HG02885 (cell line): ENCODE results near the gene STX11.
"Not testable (repeated sequence)": the region's sequence is repeated elsewhere in the genome, so short reads cannot be mapped to it uniquely, and the experiment has no call there.

Experiments used
- ATAC-seq: cut with Tn5 transposase; IDR thresholded peaks from one replicate; pipeline ENCODE4 v1.9.1; 2021; ENCODE audit warnings: mild to moderate bottlenecking; ENCODE audit not compliant: unreplicated experiment, poor library complexity

The STX11 gene

GRCh38 chr6:144170044-144170443, 19.7 kb downstream of the STX11 start:
- ATAC-seq = no peak

GRCh38 chr6:144171406-144171805, 21.1 kb downstream of the STX11 start:
- ATAC-seq = no peak

DNA sequence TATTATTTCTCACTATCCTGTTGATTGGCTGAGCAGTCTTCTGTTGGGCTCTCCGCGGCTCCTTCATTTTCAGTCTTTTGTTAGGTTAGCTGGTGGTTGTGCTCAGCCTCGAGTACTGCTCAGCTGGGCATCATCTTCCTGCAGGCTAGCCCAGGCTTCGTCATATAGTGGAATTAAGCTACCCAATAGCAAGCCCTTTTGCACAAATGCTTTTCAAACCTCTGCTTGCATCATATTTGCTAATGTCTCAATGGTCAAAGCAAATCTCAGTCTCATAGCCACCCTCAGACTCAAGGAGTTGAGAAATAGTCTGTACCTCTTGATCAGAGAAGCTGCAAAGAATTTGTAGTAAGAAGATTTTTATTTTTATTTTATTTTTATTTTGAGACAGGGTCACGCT, 23.7 kb downstream of the STX11 start:
- ATAC-seq = no peak

DNA sequence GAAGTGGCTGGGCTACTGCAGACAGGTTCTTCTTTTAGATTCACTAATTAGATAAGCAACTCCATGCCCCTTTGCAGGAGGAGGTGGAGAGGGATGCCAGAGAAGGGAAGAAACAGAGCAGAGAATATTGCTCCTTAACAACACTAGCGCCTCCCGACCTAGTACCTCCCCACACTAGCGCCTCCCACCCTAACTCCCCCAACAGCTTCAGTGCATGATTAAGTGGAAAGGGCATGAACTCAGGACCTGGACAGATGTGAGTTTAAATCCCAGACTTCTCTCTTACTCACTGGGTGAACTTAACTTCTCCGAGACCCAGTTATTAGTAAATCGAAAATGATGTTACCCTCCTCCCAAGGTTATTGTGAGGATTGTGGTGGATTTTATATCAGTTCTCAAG, 25.7 kb downstream of the STX11 start:
- ATAC-seq = no peak

GRCh38 chr6:144177726-144178125, 27.4 kb downstream of the STX11 start:
- ATAC-seq = no peak

- ATAC-seq = no peak
Measured at GRCh38 chr6:144178323-144178722, 28.0 kb downstream of the STX11 start.

DNA sequence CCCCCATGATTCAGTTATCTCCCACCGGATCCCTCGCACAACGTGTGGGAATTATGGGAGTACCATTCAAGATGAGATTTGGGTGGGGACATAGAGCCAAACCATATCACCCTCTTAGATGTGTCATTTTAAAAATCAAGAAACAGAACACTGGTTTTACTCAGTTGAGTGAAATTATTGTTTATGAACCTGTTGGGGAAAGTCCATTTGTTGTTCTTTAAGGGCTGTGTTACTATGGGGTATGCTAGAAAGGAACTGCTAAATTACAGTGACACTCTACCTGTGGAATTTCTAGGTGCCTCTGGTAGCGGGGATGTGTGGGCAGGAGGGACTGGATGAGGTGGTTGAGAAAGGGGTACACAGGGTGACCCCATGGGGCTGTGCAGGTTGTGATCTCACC, 28.9 kb downstream of the STX11 start:
- no peak for ATAC-seq

DNA sequence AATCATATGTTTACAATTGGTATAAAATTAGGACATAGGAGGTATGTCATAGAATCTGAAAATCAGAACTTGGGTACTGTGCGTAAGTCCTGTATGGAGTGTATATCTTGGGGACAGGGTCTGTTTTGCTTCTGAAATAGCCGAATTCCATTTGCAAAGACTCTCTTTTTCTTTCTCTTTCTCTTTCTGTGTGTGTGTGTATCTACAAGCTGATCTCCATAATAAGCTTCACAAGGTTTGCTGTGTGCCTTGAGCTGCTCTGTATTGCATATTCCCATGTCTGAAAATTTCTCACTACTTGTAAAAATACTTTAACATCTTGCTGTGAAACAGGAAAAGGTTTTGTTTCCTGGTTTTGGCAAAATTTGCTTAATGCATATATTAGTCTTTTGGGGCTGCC, 29.5 kb downstream of the STX11 start:
- no peak for ATAC-seq

DNA sequence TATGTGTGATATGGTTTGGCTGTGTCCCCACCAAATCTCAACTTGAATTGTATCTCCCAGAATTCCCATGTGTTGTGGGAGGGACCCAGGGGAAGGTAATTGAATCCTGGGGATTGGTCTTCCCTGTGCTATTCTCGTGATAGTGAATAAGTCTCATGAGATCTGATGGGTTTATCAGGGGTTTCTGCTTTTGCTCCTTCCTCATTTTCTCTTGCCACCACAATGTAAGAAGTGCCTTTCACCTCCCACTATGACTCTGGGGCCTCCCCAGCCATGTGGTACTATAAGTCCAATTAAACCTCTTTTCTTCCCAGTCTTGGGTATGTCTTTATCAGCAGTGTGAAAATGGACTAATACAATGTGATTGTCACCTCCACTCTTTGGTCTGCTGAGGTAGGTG, 30.0 kb downstream of the STX11 start:
- not testable (repeated sequence) for ATAC-seq

DNA sequence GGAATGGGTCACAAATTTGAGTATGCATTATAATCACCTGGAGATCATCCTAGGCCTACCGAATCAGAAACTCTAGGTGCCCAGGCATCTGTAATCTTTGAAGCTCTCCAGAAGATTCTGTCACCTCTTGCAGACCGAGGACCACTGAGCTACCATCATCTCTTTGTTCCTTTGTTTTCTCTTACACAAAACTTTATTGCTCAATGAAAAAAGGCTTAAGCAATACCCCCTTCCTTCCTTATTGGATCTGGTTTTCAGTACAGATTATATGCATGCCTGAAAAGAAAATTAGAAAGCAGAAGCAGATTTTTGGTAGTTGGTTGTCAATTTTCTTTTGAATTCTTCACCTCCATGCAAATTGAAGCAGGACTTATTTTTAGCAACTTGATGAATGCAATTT, 31.3 kb downstream of the STX11 start:
- no peak for ATAC-seq

- ATAC-seq = not testable (repeated sequence)
Measured at GRCh38 chr6:144184186-144184585, 33.9 kb downstream of the STX11 start.

- ATAC-seq = no peak
Measured at GRCh38 chr6:144185133-144185836, 35.0 kb downstream of the STX11 start.

GRCh38 chr6:144186817-144187625, 36.7 kb downstream of the STX11 start:
- ATAC-seq = no peak

DNA sequence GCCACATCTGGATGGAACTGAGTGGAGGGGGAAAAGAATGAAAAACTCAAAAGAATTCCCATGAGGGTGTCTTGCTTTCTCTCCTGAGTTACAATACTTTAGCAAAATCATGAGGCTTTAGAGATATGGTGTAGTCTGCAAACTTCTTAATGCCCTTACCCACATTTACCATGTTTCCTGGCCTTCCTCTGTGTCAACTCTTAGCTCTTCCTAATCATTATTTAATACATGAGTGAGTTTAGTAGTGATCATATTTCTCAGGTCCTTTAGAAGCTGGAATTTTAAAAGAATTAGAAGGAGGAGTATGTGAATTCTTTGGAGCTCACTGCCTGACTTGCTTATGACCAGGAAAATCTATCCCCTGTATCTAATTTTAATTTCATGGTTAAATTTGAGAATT, 39.0 kb downstream of the STX11 start:
- no peak for ATAC-seq

DNA sequence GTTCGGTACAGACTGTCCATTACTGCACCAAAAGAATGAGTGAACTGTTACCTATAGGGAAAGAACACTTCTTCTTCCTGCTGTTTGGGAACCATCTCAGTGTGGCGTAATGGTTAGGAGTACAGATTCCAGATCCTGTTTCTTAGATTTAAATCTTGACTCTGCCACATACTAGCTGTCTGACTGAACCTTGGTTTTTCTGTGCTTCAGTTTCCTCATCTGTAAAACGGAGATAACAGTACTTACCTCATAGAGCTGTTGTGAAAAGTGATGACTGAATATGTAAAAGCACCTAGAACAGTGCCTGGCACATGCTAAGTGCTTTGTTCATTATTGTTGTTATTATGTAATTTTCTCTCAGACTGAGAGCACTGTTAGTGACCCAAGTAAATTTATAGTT, 39.8 kb downstream of the STX11 start:
- no peak for ATAC-seq

DNA sequence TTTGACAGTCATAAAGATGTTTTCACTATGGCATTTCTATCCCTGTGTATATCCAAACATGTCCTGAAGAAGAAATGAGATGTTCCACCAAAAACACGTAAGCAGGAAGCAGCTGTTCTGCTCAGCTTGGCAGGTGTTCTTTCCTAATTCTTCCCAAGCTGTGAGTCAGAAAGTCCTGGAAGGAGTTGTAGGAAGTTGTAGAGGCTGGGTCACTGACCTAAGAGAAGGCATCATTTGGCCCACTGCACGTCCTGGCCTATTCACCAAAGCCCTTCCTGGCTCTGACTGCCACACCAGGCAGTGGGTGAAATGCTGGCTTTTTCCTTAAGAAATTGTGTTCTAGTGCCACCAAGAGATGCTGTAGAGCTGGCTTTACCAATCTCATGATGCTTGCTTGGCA, 40.3 kb downstream of the STX11 start:
- ATAC-seq = no peak

DNA sequence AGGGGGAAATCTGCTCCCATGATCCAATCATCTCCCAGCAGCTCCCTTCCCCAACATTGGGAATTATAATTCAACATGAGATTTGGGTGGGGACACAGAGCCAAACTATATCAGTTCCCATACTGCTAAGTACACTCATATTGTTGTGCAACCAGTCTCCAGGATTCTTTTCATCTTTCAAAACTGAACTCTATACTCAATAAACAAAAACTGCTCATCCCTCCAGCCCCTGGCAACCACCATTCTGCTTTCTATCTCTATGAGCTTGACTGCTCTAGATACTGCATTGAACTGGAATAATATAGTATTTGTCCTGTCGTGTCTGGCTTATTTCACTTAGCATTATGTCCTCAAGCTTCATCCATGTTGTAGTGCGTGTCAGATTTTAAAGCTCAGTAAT, 42.9 kb downstream of the STX11 start:
- no peak for ATAC-seq

DNA sequence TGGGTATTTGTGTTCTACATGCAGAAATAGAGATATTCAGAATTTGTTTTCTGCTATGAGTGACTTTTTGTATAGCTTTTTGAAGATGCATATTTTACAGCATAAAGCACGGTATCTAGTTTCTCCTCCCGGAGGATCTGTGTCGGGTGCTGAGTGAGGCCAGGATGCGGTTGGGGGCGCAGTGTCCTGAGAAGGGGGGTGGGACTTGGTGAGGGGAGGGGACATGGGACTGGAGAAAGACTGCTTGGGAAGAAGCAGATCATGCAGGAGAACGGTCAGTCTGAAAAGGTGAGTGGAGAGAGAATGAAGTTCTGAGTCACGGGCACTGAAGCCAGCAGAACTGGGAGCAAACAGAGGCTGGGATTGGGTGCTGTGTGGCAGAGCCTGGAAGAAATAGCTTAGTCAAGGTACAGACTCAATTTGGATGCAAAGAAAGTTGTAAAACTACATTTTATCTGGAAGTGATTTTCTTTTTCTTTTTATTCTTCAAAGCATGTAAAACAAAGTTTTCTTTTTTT, 44.0 kb downstream of the STX11 start:
- no peak for ATAC-seq

- no peak for ATAC-seq
Measured at GRCh38 chr6:144195671-144196270, 45.5 kb downstream of the STX11 start.

DNA sequence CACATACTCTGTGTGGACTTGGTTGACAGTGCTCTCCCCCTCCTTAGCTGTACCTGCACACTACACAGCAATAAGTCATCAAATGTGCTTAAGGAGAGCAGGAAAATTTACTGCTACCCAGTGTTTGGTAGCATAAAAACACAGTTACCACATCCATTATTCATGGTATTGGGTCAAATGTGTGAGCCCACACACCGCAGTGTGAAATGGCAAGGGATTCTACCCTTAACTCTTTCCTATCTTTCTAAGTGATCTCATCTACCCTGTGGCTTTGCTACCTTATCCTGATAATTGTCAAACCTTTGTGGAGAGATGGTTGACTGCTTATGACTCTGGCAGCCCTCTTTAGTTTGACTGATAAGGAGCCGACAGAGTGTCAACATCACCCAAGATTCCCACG, 47.6 kb downstream of the STX11 start:
- no peak for ATAC-seq

DNA sequence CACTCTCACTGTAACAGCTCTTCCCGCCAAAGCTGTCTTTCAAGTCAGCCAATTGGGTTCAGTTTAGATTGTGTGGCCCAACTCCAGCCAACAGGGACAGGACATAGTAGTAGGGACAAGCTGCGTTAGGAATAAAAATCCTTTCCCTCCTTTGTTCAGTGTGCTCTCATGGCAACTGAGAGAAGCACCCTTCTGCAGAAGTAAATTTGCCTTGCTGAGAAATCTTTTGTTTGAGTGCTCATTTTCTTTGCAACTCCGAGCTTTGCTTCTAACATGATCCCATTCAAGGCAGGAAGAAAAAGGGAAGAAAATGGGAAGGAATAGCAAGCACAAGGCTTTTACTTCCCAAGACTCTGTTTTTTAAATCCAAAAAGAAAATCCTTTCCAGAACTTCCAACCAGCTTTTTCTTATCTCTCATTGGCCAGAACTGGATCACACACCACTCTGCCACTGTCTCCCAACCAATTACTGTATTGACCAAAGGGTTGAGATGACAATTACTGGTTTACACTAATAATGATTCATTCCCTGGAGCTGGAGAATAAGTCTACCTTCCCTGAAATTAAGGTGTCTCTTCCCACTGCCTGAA, 52.7 kb downstream of the STX11 start:
- ATAC-seq = no peak
